ENCODE results near the gene RASD2.
A peak's percentile ranks its signal among the peaks of the same experiment; 100 is the strongest.

Gene RASD2

GRCh38 chr22:35582218-35582860 is 41.7 kb downstream of the RASD2 start:
- no peak for TF ChIP-seq EZH2phosphoT487 (IDR thresholded peaks at IDR 0.05; ENCODE audit: borderline replicate concordance)
- TF ChIP-seq CTCF (conservative IDR thresholded peaks at IDR 0.05; ENCODE audit: low read length): no peak
- H3K9me3 ChIP-seq (ENCODE audit: insufficient read depth, low read depth, low read length): no peaks in the 10 kb centered on the region
- no peak overlapping the region for H3K4me3 ChIP-seq (ENCODE audit: low read length, poor library complexity, severe bottlenecking)
- no peaks in the 10 kb centered on the region for H3K4me1 ChIP-seq (ENCODE audit: insufficient read depth, low read length, poor library complexity, severe bottlenecking)
- no peak overlapping the region for H3K4me2 ChIP-seq (ENCODE audit: low read depth, low read length, poor library complexity, severe bottlenecking)
- H3K36me3 ChIP-seq (ENCODE audit: insufficient read depth, low read length): no peaks in the 10 kb centered on the region
- H2AFZ ChIP-seq (ENCODE audit: low read length): no peak overlapping the region
- no peaks in the 10 kb centered on the region for H3K27me3 ChIP-seq (ENCODE audit: insufficient read depth, low read length, poor library complexity, severe bottlenecking)
- no peaks in the 10 kb centered on the region for H4K20me1 ChIP-seq (ENCODE audit: insufficient read depth, low read length, poor library complexity, severe bottlenecking)
- no peaks in the 10 kb centered on the region for H3K9me2 ChIP-seq (replicated peaks; ENCODE audit: low read depth, low read length)
- no peaks in the 10 kb centered on the region for H3F3A ChIP-seq (ENCODE audit: low read depth)
- no peak overlapping the region for H3K9ac ChIP-seq (ENCODE audit: low read depth, low read length, poor library complexity, severe bottlenecking)
- H3K79me2 ChIP-seq (ENCODE audit: insufficient read depth, low read length): no peaks in the 10 kb centered on the region

- Histone ChIP-seq H4K20me1 (ENCODE audit: insufficient read depth, low read length, poor library complexity, severe bottlenecking) (no peaks in the 10 kb centered on the region), H3K27me3 (ENCODE audit: insufficient read depth, low read length, poor library complexity, severe bottlenecking) (no peaks in the 10 kb centered on the region), H3F3A (ENCODE audit: low read depth) (no peaks in the 10 kb centered on the region), H3K36me3 (ENCODE audit: insufficient read depth, low read length) (no peaks in the 10 kb centered on the region), H2AFZ (ENCODE audit: low read length) (peak overlapping the region; percentile 26; the same call in 1 of the 2 replicates), H3K4me2 (ENCODE audit: low read depth, low read length, poor library complexity, severe bottlenecking) (no peak overlapping the region), H3K9me2 (replicated peaks; ENCODE audit: low read depth, low read length) (no peaks in the 10 kb centered on the region), H3K9ac (ENCODE audit: low read depth, low read length, poor library complexity, severe bottlenecking) (no peak overlapping the region), H3K9me3 (ENCODE audit: insufficient read depth, low read depth, low read length) (no peaks in the 10 kb centered on the region), H3K79me2 (ENCODE audit: insufficient read depth, low read length) (no peaks in the 10 kb centered on the region), H3K4me3 (ENCODE audit: low read length, poor library complexity, severe bottlenecking) (no peak overlapping the region), H3K4me1 (ENCODE audit: insufficient read depth, low read length, poor library complexity, severe bottlenecking) (no peaks in the 10 kb centered on the region)
- TF ChIP-seq EZH2phosphoT487 (IDR thresholded peaks at IDR 0.05; ENCODE audit: borderline replicate concordance) (no peak), CTCF (conservative IDR thresholded peaks at IDR 0.05; ENCODE audit: low read length) (peak; percentile 97)
These were observed 42.4 kb downstream of the RASD2 start for GRCh38 chr22:35582861-35583670.

GRCh38 chr22:35586771-35587170 is 46.1 kb downstream of the RASD2 start:
- H3K4me1 ChIP-seq (ENCODE audit: insufficient read depth, low read length, poor library complexity, severe bottlenecking): no peaks in the 10 kb centered on the region
- no peaks in the 10 kb centered on the region for H3K36me3 ChIP-seq (ENCODE audit: insufficient read depth, low read length)
- no peaks in the 10 kb centered on the region for H3F3A ChIP-seq (ENCODE audit: low read depth)
- no peaks in the 10 kb centered on the region for H3K9me3 ChIP-seq (ENCODE audit: insufficient read depth, low read depth, low read length)
- H3K4me3 ChIP-seq (ENCODE audit: low read length, poor library complexity, severe bottlenecking): no peak overlapping the region
- TF ChIP-seq EZH2phosphoT487 (IDR thresholded peaks at IDR 0.05; ENCODE audit: borderline replicate concordance): no peak
- TF ChIP-seq CTCF (conservative IDR thresholded peaks at IDR 0.05; ENCODE audit: low read length): no peak
- no peak overlapping the region for H2AFZ ChIP-seq (ENCODE audit: low read length)
- no peaks in the 10 kb centered on the region for H4K20me1 ChIP-seq (ENCODE audit: insufficient read depth, low read length, poor library complexity, severe bottlenecking)
- no peaks in the 10 kb centered on the region for H3K79me2 ChIP-seq (ENCODE audit: insufficient read depth, low read length)
- no peaks in the 10 kb centered on the region for H3K9me2 ChIP-seq (replicated peaks; ENCODE audit: low read depth, low read length)
- H3K9ac ChIP-seq (ENCODE audit: low read depth, low read length, poor library complexity, severe bottlenecking): no peak overlapping the region
- H3K4me2 ChIP-seq (ENCODE audit: low read depth, low read length, poor library complexity, severe bottlenecking): no peak overlapping the region
- H3K27me3 ChIP-seq (ENCODE audit: insufficient read depth, low read length, poor library complexity, severe bottlenecking): no peaks in the 10 kb centered on the region

Data from Loucy (cell line).